Measurements from ENCODE around the gene RELB.

RELB gene

DNA sequence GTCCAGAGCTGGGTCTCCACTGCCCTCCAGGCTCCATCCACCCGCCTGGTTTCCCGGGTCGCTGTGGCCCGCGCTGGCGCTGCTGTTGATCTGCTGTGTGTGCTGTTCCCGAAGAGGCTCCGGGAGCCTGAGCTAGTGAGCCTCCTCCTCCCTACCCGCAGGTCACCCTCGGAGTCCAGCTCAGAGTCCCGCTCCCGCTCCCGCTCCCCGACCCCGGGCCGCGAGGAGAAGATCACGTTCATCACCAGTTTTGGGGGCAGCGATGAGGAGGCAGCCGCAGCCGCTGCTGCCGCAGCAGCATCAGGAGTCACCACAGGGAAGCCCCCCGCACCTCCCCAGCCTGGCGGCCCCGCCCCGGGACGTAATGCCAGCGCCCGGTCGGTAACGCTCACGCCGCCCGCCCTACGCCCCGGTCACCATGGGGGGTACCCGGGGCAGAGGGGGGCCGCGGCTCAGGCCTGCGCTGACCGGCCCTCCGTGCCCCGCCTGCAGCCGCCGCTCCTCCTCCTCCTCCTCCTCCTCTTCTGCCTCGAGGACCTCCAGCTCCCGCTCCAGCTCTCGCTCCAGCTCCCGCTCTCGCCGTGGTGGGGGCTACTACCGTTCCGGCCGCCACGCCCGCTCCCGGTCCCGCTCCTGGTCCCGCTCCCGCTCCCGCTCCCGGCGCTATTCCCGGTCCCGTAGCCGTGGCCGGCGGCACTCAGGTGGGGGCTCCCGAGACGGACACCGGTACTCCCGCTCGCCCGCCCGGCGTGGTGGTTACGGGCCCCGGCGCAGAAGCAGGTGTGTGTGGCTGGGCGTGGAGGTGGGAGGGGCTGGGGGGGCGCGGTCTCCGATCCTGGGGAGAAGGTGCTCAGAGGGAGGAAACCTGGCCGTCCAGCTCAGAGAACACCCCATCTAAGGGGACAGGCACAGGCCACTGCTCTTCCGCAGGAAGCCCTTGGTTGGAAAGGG lies 62.9 kb downstream of the RELB start:
- DNase-seq: no peak

DNA sequence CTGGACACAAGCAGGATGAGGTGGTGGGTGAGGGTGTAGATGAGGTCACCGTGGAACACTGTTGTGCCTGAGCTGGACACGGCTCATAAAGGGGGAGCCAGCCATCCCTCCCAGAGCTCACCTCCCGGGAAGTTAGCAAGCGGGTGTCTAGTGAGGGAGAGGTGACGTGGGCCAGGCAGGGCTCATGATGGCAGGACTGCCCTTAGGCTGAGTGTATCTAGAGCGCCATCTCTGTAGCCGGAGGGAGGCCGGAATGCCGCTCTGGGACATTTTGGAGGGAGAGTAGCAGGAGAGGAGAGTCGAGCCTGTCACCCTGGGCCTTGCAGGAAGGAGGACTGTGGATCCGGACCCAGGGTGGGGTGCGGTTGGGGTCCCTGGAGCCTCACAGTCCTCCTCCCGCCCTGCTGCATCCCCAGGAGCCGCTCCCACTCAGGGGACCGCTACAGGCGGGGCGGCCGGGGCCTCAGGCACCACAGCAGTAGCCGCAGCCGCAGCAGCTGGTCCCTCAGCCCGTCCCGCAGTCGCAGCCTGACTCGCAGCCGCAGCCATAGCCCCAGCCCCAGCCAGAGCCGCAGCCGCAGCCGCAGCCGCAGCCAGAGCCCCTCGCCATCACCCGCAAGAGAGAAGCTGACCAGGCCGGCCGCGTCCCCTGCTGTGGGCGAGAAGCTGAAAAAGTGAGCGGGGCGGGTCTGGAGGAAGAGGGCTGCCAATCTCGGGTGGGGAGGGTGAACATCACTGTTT lies 65.8 kb downstream of the RELB start:
- DNase-seq: no peak

DNA sequence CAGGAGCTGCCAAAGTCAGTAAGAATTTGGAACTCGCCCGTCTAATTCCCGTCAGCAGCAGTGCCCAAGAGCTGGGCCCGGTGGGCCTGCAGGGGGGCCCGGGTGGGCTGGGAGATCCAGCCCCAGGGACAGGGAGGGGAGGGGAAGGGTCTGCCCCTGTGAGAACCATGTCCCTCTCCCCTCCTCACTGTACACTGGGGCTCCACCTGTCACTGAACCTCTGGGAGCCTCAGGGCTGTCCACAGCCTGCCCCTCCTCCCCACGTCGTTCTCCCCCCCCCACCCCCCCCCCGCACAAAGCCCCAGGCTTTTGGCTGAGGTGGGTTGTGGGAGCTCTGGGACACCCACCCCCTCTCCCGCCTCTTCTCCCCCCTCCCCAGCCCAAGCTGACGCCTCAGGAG lies 66.8 kb downstream of the RELB start:
- no peak for DNase-seq

DNA sequence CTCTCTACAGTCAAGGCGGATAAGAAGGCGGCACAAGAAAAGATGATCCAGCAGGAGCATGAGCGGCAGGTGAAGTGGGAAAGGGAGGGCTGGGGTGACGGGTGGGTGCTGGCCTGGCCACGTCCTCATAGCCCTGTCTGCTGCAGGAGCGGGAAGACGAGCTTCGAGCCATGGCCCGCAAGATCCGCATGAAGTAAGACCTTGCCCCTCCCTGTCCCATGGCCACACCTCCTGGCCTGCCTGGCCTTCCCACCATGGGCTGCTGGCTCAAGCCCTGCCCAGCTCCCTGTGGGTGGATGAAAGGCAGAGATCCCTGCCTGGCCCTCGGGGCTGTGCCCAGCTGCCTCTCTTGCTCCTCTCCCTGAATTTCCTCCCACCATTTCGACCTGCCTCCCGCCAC lies 67.8 kb downstream of the RELB start:
- DNase-seq: no peak

DNA sequence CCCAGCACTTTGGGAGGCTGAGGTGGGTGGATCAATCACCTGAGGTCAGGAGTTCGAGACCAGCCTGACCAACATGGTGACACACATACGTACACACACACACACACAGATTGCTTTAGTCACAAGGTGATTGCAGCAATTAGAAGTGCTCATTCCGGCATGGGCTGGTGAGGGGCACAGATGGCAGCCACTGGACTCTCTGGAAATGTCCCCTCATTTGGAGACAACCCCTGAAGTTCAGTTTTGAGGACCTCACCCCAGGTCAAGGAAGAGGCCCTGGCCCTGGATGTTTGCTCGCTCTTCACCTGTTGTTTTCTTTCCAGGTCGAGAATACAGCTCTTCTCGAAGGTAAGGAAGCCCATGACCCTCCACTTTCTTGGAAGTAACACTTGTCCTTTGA lies 69.0 kb downstream of the RELB start:
- no peak for DNase-seq

DNA sequence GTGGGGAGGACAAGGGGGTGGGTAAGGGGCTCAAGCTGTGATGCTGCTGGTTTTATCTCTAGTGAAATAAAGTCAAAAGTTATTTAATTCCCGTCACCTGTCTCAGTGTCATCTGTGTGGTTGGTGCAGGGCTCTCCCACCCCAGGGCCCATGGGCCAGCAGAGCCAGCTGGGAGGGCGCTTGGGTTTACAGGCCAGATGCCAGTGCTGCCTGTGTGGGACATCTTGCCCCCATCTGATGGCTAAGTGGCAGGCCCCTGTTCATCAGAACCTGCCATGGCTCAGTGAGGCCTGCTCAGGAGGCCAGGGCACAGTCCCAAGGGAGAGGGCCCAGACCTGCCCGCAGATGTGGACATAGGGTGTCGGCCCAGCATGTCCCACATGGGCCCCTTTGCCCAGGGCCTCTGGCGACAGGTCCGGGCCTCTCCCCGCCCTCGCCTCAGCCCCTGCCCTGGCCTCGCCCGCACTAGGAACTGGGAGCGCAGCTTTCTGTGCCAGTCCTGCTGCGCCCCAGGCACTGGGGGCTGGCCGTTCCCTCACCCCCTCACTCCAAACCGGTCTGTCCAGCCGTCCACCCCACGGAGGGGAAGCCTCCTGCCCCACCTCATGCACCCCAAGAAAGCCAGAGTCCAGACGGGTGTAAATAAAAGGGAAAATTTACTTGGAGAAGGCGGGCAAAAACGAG lies 69.7 kb downstream of the RELB start:
- no peak for DNase-seq

DNA sequence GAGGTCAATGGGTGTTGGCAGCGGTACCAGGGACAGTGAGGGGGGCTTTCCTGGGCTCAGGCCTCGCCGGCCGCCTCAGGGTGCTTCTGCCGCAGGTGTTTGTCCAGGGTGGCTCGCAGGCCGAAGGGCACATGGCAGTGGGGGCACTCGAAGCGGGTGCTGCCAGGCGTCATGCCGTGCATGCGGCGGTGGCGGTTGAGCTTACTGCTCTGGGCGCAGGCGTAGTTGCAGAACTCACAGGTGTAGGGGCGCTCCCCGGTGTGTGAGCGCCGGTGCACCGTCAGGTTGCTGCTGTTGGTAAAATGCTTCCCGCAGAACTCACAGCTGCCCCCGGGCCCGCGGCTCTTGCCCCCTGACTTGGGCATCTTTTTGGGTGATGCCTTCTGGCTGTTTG lies 70.3 kb downstream of the RELB start:
- DNase-seq: no peak

DNA sequence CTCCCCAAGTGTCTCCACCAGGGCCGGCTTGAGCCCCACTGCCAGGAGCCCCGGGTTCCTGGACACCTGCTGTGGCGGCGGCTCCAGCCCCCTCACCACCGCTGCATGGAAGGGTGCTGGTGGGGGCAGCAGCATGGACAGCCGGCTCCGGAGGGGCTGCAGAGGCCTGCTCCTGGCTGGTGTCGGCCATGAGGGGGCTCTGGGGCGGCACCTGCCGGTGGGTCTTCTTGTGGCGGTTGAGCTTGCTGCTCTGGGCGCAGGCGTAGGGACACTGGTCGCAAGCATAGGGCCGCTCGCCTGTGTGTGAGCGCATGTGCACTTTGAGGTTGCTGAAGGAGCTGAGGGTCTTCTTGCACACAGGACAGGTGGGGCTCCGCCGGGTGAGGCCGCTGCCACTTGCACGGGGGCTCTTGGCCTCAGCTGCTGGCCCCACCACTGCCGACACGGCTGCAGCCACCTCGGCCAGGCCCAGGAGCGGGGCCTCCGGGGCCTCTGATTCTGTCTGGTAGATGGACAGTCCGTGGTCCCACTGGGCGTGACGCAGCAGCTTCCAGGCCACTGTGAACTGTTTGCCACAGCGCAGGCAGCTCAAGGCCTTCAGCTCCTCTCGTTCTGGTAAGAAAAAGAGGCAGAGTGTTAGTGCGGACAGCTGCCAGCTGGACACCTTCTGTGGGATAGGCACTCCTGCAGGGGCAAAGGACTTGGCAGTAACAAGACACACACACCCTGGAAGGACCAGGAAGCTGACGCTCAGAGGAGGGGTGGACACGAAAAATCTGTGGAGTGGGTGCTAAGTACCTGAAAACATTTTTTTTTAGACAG lies 70.9 kb downstream of the RELB start:
- DNase-seq: no peak

DNA sequence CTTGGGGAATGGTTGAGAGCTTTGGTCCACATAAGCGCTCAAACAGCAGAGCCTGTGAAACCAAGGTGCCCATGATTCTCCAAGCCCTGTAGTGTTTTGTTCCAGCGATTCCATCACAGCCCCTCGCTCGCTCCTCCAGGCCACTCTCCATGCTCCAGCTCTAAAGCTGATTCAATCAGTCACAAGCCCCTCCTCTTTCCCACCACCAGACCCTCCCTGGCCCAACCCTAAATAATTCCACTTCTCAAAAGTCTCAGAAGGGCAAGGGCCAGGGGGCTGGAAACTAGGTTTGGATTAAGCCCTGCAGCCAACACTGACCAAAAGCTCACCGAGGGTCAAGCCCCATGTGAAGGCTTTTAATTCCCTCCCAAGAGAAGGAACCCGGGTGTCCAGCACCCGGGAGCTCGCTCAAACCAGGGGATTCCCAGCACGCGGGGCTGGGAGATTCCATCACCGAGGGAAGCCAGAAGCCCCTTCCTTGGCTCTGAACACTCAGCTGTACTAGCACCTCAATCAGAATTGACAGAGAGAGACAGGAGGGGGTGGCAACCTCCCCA lies 73.6 kb downstream of the RELB start:
- no peak for DNase-seq

DNA sequence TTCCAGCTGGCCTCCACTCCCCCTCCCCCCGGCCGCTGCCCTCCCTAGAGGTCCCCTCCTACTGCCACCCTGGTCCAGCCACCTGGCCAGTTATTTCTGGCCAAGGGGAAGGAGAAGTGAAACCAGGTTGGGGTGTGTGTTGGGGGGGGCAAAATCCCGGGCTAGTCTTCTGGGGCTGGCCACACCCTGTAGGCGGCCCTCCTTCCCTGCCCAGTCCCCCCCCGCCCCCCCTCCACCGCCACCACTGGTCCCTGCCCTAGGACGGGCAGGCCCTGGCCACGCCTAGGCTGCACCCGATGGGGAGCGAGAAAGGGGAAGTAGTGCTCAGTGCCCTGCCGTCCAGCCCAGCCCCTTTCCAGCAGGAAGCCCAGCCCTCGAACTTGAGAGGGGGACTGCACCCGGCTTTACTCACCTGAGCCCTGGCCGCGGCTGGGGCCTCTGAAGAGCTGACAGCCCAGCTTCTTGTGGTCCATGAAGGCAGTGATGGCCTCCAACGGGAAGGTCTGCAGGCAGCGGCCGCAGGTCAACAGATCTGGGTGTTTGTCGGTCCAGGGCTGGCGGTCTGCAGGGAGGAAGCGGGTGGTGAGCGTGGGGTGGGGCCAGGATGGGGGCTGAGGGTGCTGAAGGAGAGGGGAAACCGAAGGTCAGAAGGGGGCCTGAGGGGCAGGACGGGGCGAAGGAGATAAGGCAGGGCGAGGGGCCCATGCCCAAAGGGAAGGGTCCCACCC lies 74.2 kb downstream of the RELB start:
- DNase-seq: peak; percentile 72

DNA sequence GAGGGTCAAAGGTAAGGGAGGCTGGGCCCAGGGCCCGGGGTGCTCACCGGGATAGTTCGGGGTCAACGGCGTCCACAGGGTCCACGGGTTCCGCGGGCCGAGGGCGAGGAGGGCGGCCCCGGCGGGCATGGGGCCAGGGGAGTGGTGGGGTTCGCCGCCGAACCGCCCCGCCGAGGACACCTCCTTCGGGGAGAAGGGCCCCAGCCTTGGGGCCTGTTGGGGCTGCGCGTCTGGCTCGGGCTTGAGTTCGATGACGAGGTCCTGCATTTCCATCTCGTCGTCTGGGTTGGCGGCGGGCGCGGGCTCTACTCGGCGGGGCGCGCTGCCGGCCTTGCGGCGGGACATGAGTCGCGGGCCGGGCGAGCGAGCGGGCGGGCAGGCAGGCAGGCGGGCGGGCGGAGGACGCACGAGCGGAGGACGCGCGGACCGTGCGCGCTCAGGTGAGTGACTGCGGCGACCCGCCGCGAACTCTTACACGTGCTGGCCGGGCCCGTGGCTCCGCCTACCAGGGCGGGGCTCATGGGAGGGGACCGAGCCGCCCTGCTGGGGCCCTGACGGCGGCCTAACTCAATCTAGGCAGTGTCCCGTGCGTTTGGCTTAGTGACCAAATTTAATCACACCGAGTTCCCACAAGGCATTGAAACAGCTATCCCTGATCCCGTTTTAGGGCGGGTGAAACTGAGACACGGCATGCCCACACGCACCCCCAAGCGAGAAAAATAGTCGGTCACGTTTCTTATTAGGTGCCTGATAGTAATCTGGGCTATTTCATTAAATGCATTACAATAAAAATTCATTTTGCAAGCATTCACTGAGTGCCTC lies 75.0 kb downstream of the RELB start, which contains the start of gene ZNF296:
Gene ZNF296, minus strand, starts transcription at position 450 of the 822 bp plus-strand sequence. Its CDS starts 105 bp downstream, at position 345.
- peak; percentile 92 for DNase-seq

DNA sequence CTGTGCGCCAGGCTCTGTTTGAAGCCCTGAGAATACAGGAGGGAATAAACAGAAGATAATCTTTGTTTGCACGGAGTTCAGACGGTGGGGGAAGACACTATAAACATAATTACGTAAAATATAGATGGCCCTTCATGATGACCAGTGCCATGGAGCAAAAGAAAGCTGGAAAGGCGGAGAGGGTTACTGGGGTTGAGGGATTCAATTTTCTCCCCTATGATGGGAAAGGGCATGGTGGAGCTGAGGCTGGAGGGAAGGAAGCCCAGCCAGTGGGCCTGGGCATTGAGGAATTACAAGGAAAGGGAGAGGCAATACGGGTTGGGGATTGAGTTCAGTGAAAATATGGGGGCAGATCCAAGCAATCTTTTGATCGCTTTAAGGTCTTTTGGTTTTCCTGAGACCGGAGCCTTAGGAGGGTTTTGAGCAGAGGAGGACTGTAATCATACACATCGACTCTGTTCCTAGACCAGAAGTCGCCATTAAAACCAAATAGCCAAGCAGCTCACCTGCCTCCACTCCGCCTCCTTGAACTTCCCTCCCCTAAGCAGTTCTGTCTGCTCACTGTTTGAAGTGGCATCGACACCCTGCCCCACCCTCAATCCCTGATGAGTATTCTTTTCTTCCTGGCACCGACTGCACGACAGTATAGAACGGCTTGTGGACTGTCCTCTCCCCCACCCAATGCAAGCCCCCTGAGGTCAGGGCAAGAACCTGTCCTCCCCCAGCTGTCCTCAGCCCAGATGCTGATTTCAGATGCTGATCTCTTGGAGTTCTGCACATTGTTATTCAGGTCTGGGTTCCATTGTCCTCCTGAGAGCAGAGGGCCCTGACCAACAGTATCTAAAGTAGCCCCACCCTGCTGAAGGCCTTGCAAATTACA lies 75.8 kb downstream of the RELB start:
- no peak for DNase-seq

DNA sequence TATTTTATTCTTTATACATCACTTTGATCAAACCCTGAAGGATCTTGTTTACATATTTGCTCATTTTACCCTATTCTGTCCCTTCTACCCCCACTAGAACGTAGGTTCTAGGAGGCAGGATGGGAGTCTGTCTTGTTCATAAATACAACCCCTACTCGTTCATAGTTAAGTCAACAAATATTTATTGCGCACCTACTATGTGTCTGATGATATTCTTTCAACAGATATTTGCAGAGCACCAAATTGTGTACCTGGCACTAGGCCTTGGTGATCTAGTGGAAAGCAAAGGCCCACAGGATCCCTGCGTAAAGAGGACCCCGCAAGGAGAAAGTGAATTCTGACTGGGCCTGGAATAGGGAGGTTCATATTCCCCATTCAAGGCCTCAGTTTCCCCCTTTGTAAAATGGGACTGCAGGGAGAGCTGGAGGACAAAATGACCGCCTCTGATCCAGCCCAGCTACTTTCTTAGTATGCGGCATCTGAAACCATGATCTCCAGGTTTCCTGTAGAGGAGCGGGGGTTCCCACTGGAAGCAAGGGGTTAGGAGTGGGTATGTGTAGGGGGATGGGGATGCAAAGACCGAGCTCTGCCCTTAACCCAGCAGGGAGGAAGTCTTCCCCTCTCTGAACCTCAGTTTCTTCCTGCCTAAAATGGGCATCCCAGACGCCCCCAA lies 77.3 kb downstream of the RELB start:
- no peak for DNase-seq

DNA sequence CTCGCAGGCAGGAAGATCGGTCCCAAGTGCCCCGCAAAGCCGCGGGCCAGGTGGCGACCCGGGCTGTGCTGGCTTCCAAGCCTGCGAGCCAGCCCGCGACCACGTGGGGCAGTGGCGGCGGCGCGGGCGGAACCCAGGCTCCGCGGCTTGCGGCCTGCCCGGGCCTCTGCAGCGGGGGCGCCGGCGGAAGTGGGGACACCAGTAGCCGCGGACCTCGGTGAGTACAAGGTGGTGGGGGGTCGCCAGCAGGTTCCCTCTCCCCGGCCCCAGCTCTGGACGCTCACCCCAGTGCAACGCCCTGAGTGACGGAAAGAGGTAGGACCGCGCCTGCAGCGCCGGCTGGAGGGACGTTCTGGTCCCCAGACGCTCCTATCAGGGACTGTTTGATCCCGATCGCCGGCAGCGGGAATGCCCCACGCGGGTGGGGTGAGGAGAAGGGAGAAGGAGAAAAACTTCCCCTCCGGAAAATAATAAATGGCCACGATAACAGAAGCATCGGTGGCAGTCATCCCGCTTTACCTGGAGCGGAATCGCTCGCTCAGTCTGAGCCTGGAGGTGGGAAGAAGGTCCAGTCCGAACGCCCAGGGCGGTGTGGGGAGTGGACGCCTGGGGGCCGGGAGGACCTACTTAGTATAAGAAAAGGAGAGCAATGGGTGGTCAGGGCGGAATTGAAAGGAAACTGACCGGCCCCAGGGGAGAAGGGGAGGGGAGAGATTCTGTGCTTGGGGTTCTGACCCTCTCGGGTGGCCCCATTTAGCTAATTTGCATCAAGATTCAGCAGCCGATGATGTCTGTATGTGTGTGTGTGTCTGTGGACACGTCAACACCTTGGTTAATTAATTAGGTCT lies 78.0 kb downstream of the RELB start, which contains the start of gene GEMIN7:
Gene GEMIN7, plus strand, starts transcription at position 198 of the 848 bp plus-strand sequence. CDS start 10,855 bp downstream, outside the sequence.
- DNase-seq: peak; percentile 88

DNA sequence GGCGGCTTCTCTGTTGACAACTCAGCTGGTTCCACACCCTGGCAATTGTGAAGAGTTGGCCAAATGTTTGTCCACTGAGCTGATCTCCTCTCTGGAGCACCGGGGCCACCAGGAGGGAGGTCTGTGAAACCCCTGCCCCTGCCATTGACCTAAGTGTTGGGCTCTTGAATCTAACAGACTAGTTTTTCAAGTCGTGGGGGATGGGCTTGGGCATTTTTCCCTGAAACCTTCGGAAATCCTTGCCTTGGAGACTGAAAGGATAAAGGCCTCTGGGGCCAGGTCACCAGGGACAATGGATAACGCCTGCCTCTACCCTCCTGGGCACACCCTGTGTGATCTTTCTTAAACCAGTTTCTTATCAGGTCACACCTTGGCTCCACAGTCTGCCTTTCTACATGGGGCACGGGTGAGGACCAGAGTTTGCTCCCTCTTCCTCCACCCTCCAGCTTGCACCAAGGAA lies 78.7 kb downstream of the RELB start:
- peak; percentile 22 for DNase-seq

DNA sequence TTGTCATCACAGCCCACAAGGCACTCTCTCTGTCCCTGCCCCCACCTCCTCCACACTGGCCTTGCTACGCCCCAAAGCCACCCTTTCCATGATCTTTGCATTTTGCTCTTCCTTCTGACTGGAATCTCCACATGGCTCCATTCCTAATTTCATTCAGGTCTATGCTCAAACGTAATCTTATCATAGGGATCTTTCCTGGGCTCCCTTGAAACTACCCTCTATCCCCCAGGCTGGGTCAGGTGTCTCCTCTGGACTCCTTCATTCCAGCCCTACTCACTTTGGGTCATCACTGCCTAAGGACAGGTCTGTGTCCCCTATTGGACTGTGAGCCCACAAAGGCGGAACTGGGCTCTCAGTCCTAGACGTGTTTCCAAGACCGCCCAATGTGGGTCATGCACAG lies 80.9 kb downstream of the RELB start:
- no peak for DNase-seq

DNA sequence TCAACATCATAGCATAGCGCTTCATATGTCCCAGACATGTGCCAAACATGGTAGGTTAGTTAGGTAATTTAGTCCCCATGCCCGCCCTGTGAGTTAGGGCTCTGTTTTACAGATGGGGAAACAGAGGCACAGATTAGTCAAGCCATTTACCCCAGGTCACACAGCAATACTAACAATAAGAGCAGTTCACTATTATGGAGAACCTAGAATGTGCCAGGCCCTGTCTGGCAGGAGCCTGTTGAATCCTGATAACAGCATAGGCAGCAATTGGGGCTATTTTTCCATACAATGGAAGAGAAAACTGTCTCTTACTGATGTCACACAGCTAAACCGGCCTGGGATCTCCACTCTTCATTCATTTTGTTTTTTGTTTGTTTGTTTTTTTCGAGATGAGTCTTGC lies 85.2 kb downstream of the RELB start:
- DNase-seq: no peak

DNA sequence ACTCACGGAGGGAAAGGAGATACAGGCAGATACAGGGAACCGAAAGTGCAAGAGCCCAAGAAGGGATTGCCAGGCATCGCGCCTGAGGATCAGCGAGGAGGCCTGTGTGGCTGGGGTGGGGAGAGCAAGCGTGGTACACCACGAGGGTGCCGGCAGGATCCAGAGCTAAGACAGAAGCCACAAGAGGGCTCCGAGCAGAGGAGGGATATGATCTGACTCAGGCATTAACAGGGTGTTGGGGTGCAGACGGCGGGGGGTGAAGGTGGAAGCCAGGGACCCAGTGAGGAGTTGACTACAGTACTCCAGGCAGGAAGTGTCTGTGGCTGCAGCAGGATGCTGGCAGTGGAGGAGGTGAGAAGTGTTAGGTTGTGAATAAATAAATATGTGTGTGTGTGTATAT lies 86.3 kb downstream of the RELB start:
- peak; percentile 77 for DNase-seq
